Ectodermal cell (in vitro differentiated cells): ENCODE data around the gene MAPKAPK3.
A peak's percentile ranks its signal among the peaks of the same experiment; 100 is the strongest.

Source experiments
- H3K27ac ChIP-seq: 2 replicates; pipeline ENCODE4 v1.7.0; 2013; ENCODE audit warnings: mild to moderate bottlenecking, low read depth, low read length; ENCODE audit not compliant: insufficient read depth, poor library complexity, severe bottlenecking
- H3K27me3 ChIP-seq: 2 replicates; pipeline ENCODE4 v1.7.0; 2013; ENCODE audit warnings: mild to moderate bottlenecking, low read length; ENCODE audit not compliant: insufficient read depth, control insufficient read depth, poor library complexity, severe bottlenecking
- H3K36me3 ChIP-seq: one replicate; pipeline ENCODE4 v1.7.0; 2013; ENCODE audit warnings: low read length; ENCODE audit not compliant: control insufficient read depth, insufficient read depth
- H3K4me1 ChIP-seq: one replicate; pipeline ENCODE4 v1.7.0; 2013; ENCODE audit warnings: low read length; ENCODE audit not compliant: control insufficient read depth, insufficient read depth
- H3K4me3 ChIP-seq: 2 replicates; pipeline ENCODE4 v1.7.0; 2013; ENCODE audit warnings: low read depth, low read length, control low read depth; ENCODE audit not compliant: insufficient read depth
- H3K9me3 ChIP-seq: 2 replicates; pipeline ENCODE4 v1.7.0; 2013; ENCODE audit warnings: mild to moderate bottlenecking, low read length, moderate library complexity; ENCODE audit not compliant: control insufficient read depth
- WGBS, 2 experiments: methylation state at CpG; one replicate each; pipeline ENCODE4 v1.1.7; 2013; ENCODE audit warnings: missing lambda C conversion rate in 2 of 2; 5-methylcytosine and 5-hydroxymethylcytosine counted together

The MAPKAPK3 gene

DNA sequence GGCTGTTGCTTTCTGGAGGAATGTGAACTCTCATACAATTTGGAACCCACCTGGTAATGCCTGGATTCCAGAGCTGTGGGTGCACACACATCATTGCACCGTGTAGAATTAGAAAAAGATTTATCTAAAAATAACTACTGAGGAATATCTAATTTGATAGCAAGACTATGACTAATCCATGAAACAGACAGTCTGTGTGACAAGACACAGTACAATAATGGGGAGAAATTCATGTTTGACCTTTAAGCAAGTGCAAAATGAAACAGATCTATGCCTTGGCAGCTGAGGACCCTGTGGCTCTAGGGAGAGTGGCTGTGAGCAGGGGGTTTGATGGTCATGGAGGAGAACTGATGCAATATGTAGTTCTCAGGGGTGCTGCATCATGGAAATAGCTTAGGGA lies 49.9 kb downstream of the MAPKAPK3 start:
- no peaks in the 10 kb centered on the region for H3K9me3 ChIP-seq
- WGBS, 2 experiments: 100% methylated on average over 1 of the region's 1 CpG; no CpG with 5 or more reads in 1 of the 2 experiments
- no peak overlapping the region for H3K4me3 ChIP-seq
- no peaks in the 10 kb centered on the region for H3K4me1 ChIP-seq
- H3K36me3 ChIP-seq: no peaks in the 10 kb centered on the region
- no peak overlapping the region for H3K27ac ChIP-seq
- no peaks in the 10 kb centered on the region for H3K27me3 ChIP-seq

- no peaks in the 10 kb centered on the region for H3K9me3 ChIP-seq
- H3K4me1 ChIP-seq: no peaks in the 10 kb centered on the region
- no peaks in the 10 kb centered on the region for H3K36me3 ChIP-seq
- no peak overlapping the region for H3K27ac ChIP-seq
- peaks cover 29% of the 10 kb centered on the region for H3K27me3 ChIP-seq
- H3K4me3 ChIP-seq: no peak overlapping the region
- 89 to 92% methylated on average over 4 of the region's 4 CpGs for WGBS, 2 experiments
Measured at GRCh38 chr3:50671331-50671730, 54.4 kb downstream of the MAPKAPK3 start.

- Histone ChIP-seq H3K4me1 (peaks cover 6% of the 10 kb centered on the region), H3K27ac (no peak overlapping the region), H3K27me3 (peaks cover 30% of the 10 kb centered on the region), H3K9me3 (no peaks in the 10 kb centered on the region), H3K36me3 (no peaks in the 10 kb centered on the region), H3K4me3 (no peak overlapping the region)
- WGBS, 2 experiments: 89 to 92% methylated on average over 3 of the region's 3 CpGs
Measured at GRCh38 chr3:50672656-50673055, 55.7 kb downstream of the MAPKAPK3 start.

DNA sequence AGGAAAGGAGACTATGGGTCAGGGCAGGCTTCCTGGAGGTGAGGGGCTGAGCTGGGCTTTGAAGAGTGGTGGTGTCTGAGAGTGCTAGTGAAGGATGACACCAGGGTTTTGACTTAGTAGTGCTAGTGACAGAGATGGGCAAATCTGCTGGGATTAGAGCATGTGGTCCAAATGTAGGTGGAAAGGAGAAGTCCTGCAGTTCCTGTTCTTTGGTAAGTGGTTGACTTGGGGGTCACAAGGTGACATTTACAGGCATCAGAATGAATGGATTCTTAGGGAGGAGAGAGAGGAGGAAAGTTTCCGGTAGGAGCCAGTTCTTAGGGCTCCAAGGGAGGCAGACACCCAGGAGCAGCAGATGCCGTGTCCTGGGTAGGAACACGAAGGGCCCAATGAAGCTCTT lies 57.0 kb downstream of the MAPKAPK3 start:
- 43 to 52% methylated on average over 3 of the region's 3 CpGs for WGBS, 2 experiments
- Histone ChIP-seq H3K9me3 (no peaks in the 10 kb centered on the region), H3K4me3 (peak overlapping the region; percentile 54), H3K36me3 (no peaks in the 10 kb centered on the region), H3K4me1 (peaks cover 6% of the 10 kb centered on the region), H3K27me3 (peaks cover 30% of the 10 kb centered on the region), H3K27ac (no peak overlapping the region)

- H3K27me3 ChIP-seq: peaks cover 30% of the 10 kb centered on the region
- peaks cover 6% of the 10 kb centered on the region for H3K4me1 ChIP-seq
- H3K27ac ChIP-seq: no peak within 1 kb of the TSS
- peak within 1 kb of the TSS; percentile 54 for H3K4me3 ChIP-seq
- H3K9me3 ChIP-seq: no peaks in the 10 kb centered on the region
- WGBS, 2 experiments: 3% methylated on average over 89 of the region's 89 CpGs
- no peaks in the 10 kb centered on the region for H3K36me3 ChIP-seq
Measured at GRCh38 chr3:50674349-50675178, 57.6 kb downstream of the MAPKAPK3 start, which contains the start of gene DOCK3. DOCK3 (plus strand) TSS chr3:50674927; CDS start chr3:50675264, 337 bp downstream.

GRCh38 chr3:50675179-50676030 lies 58.5 kb downstream of the MAPKAPK3 start:
- H3K27me3 ChIP-seq: peaks cover 30% of the 10 kb centered on the region
- H3K27ac ChIP-seq: no peak overlapping the region
- WGBS, 2 experiments: 1 to 2% methylated on average over 64 to 65 of the region's 65 CpGs
- no peaks in the 10 kb centered on the region for H3K9me3 ChIP-seq
- no peaks in the 10 kb centered on the region for H3K36me3 ChIP-seq
- H3K4me3 ChIP-seq: peak overlapping the region; percentile 54
- H3K4me1 ChIP-seq: peaks cover 6% of the 10 kb centered on the region

- no peak overlapping the region for H3K27ac ChIP-seq
- peaks cover 30% of the 10 kb centered on the region for H3K27me3 ChIP-seq
- no peaks in the 10 kb centered on the region for H3K9me3 ChIP-seq
- WGBS, 2 experiments: 84 to 87% methylated on average over 7 of the region's 7 CpGs
- H3K4me1 ChIP-seq: peaks cover 6% of the 10 kb centered on the region
- peak overlapping the region; percentile 54 for H3K4me3 ChIP-seq
- H3K36me3 ChIP-seq: no peaks in the 10 kb centered on the region
Measured at GRCh38 chr3:50676031-50676705, 59.2 kb downstream of the MAPKAPK3 start.

GRCh38 chr3:50687127-50687751 lies 70.3 kb downstream of the MAPKAPK3 start:
- H3K9me3 ChIP-seq: no peaks in the 10 kb centered on the region
- H3K27ac ChIP-seq: no peak overlapping the region
- no peaks in the 10 kb centered on the region for H3K36me3 ChIP-seq
- H3K4me1 ChIP-seq: no peaks in the 10 kb centered on the region
- WGBS, 2 experiments: 93 to 94% methylated on average over 7 of the region's 7 CpGs
- no peak overlapping the region for H3K4me3 ChIP-seq
- no peaks in the 10 kb centered on the region for H3K27me3 ChIP-seq

DNA sequence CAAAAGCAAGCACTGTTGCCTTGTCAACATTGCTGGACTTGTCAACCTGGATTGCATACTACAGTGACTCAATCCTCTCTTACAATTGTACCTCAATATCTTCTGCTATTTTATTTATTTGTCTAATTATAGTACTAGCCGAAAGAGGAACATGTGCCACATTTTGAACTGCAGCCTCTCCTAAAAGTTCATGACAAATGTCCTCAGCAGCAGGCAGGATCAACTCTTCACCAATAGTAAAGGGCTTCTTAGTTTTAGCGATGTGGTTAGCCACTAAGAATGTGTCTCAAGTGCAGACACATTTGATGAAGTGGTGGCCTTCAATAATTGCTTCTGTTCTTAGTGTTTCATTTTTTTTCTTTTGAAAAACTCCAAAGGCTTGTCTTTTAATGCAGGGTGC lies 71.0 kb downstream of the MAPKAPK3 start:
- H3K9me3 ChIP-seq: no peaks in the 10 kb centered on the region
- H3K36me3 ChIP-seq: no peaks in the 10 kb centered on the region
- no peaks in the 10 kb centered on the region for H3K27me3 ChIP-seq
- no peak overlapping the region for H3K4me3 ChIP-seq
- 90 to 100% methylated on average over 2 of the region's 2 CpGs for WGBS, 2 experiments
- no peak overlapping the region for H3K27ac ChIP-seq
- H3K4me1 ChIP-seq: no peaks in the 10 kb centered on the region
